Keratinocyte (primary cell): ENCODE results near the gene RIN3. TPM values are rescaled to one million over a fixed set of nuclear protein-coding genes. Genes with fewer than 3 reads are reported as not detected.

Experiments
- DNase-seq: peaks from one replicate; pipeline ENCODE4 v3.0.0-alpha.2; 2011; ENCODE audit warnings: low read depth, missing footprints, low spot score
- FAIRE-seq: peaks from 2 replicates; lab custom pipeline; 2011; peaks lifted over from hg19 to GRCh38; lab: Jason Lieb, UNC
- H2AFZ ChIP-seq: 2 replicates; pipeline ENCODE4 v1.6.0; 2012; ENCODE audit warnings: low read length, control low read depth, inconsistent platforms; ENCODE audit not compliant: control insufficient read depth
- H3K27ac ChIP-seq: 2 replicates; pipeline ENCODE4 v1.5.1; 2011; ENCODE audit warnings: low read length; ENCODE audit not compliant: control insufficient read depth, insufficient read depth
- H3K27me3 ChIP-seq: 3 replicates; pipeline ENCODE4 v1.6.0; 2011; ENCODE audit warnings: low read length; ENCODE audit not compliant: control insufficient read depth, insufficient read depth; ENCODE audit errors: extremely low read depth
- H3K36me3 ChIP-seq, 2 experiments: 2 replicates in 1 of 2; 3 replicates in 1 of 2; pipeline ENCODE4 v1.5.1; 2011; ENCODE audit warnings: low read length in 2 of 2, mild to moderate bottlenecking in 1 of 2; ENCODE audit not compliant: control insufficient read depth in 2 of 2, insufficient read depth in 2 of 2; ENCODE audit errors: extremely low read depth in 1 of 2
- H3K4me1 ChIP-seq: 3 replicates; pipeline ENCODE4 v1.5.1; 2011; ENCODE audit warnings: low read length; ENCODE audit not compliant: control insufficient read depth, insufficient read depth; ENCODE audit errors: extremely low read depth
- H3K4me2 ChIP-seq: 3 replicates; pipeline ENCODE4 v1.6.0; 2011; ENCODE audit warnings: low read depth, low read length; ENCODE audit not compliant: control insufficient read depth, insufficient read depth; ENCODE audit errors: extremely low read depth
- H3K4me3 ChIP-seq, 3 experiments: fragments of 200-600 bp in 1 of 3; sonication (generic) in 1 of 3; 2 replicates in 2 of 3; 3 replicates in 1 of 3; pipeline ENCODE4 v1.5.1; 2011 to 2016; ENCODE audit warnings: low read length in 3 of 3, mild to moderate bottlenecking in 3 of 3, control low read depth in 2 of 3, inconsistent platforms in 1 of 3, low read depth in 1 of 3, mixed read lengths in 1 of 3, mixed run types in 1 of 3, moderate library complexity in 1 of 3; ENCODE audit not compliant: control insufficient read depth in 2 of 3, insufficient read depth in 2 of 3; ENCODE audit errors: extremely low read depth in 1 of 3
- H3K79me2 ChIP-seq: 2 replicates; pipeline ENCODE4 v1.6.0; 2012; ENCODE audit warnings: low read length; ENCODE audit not compliant: control insufficient read depth, insufficient read depth
- H3K9ac ChIP-seq: 3 replicates; pipeline ENCODE4 v1.6.0; 2011; ENCODE audit warnings: low read length; ENCODE audit not compliant: control insufficient read depth, insufficient read depth; ENCODE audit errors: extremely low read depth
- H3K9me1 ChIP-seq: 3 replicates; pipeline ENCODE4 v1.6.0; 2011; ENCODE audit warnings: low read length; ENCODE audit not compliant: control insufficient read depth, insufficient read depth; ENCODE audit errors: extremely low read depth
- H3K9me3 ChIP-seq: 2 replicates; pipeline ENCODE4 v1.5.1; 2012; ENCODE audit warnings: low read depth, low read length; ENCODE audit not compliant: control insufficient read depth
- H4K20me1 ChIP-seq: 3 replicates; pipeline ENCODE4 v1.6.0; 2011; ENCODE audit warnings: low read length; ENCODE audit not compliant: control insufficient read depth, insufficient read depth; ENCODE audit errors: extremely low read depth
- CTCF ChIP-seq, 3 experiments: IDR thresholded peaks in 1 of 3; conservative IDR thresholded peaks in 1 of 3; optimal IDR thresholded peaks in 1 of 3; 2 replicates in 2 of 3; 3 replicates in 1 of 3; pipeline versions ENCODE3 to v1.5.1; 2011; ENCODE audit warnings: low read length in 3 of 3, mild to moderate bottlenecking in 3 of 3, moderate library complexity in 2 of 3, control low read depth in 1 of 3, inconsistent platforms in 1 of 3; ENCODE audit not compliant: insufficient read depth in 2 of 3; ENCODE audit errors: extremely low read depth in 1 of 3
- EZH2 ChIP-seq: IDR thresholded peaks from one replicate; pipeline ENCODE4 v1.6.1; 2012; ENCODE audit warnings: inconsistent platforms, mild to moderate bottlenecking, low read length, moderate library complexity
- dilution Hi-C: fragments of 300-500 bp; cut with MboI; formaldehyde crosslinking; loops from one replicate; pipeline ENCODE4 v1.7.0; 2020; ENCODE audit warnings: low sequenced_read_pairs; ENCODE audit not compliant: extremely low pct_ligation_motif_present
- polyA plus RNA-seq, 5 experiments: library from polyadenylated mRNA; depleted of rRNA in 3 of 5; stranded (reverse) in 3 of 5; stranded (forward) in 1 of 5; unstranded in 1 of 5; fragments of >200 nt; gene quantifications; 1 replicate in 1 of 5; 2 replicates in 3 of 5; 3 replicates in 1 of 5; pipeline versions ENCODE4 v1.2.1 to v1.2.3, GENCODE V29; 2011 to 2012; ENCODE audit warnings: missing spikeins in 2 of 5, low read depth in 1 of 5, low replicate concordance in 1 of 5

Gene RIN3
- polyA plus RNA-seq, 1 donor (not counting 4 experiments of a cell fraction or from before 2014, with no cell fraction given) = 1.2 TPM

- Histone ChIP-seq H3K79me2 (no peaks in the 10 kb centered on the region), H3K27me3 (no peaks in the 10 kb centered on the region), H3K4me2 (no peak overlapping the region), H3K36me3 (no peaks in the 10 kb centered on the region), H3K27ac (no peak overlapping the region), H3K9me1 (no peaks in the 10 kb centered on the region), H2AFZ (no peak overlapping the region), H3K9ac (no peak overlapping the region), H4K20me1 (no peaks in the 10 kb centered on the region), H3K4me3 (no peak overlapping the region), H3K4me1 (peaks cover 5% of the 10 kb centered on the region), H3K9me3 (no peaks in the 10 kb centered on the region)
- FAIRE-seq = peak; percentile 23
- TF ChIP-seq CTCF (optimal IDR thresholded peaks at IDR 0.05 in 1 of 3, IDR thresholded peaks at IDR 0.05 in 1 of 3, conservative IDR thresholded peaks at IDR 0.05 in 1 of 3; ENCODE audit: extremely low read depth in 1 of 3, insufficient read depth in 2 of 3, low read length in 3 of 3) (peak; percentile 81 to 93 (median 92)), EZH2 (no peak)
- peak; percentile 40 for DNase-seq
- dilution Hi-C loops = no loop called here
Measured at GRCh38 chr14:92680781-92681650, 167.4 kb downstream of the RIN3 start.

- H3K9ac ChIP-seq = no peak overlapping the region
- no peaks in the 10 kb centered on the region for H4K20me1 ChIP-seq
- H2AFZ ChIP-seq = no peak overlapping the region
- no peaks in the 10 kb centered on the region for H3K36me3 ChIP-seq
- no peak overlapping the region for H3K4me3 ChIP-seq
- H3K4me2 ChIP-seq = no peak overlapping the region
- no peaks in the 10 kb centered on the region for H3K79me2 ChIP-seq
- peaks cover 10% of the 10 kb centered on the region for H3K4me1 ChIP-seq
- dilution Hi-C loops = no loop called here
- TF ChIP-seq CTCF (optimal IDR thresholded peaks at IDR 0.05 in 1 of 3, IDR thresholded peaks at IDR 0.05 in 1 of 3, conservative IDR thresholded peaks at IDR 0.05 in 1 of 3; ENCODE audit: extremely low read depth in 1 of 3, insufficient read depth in 2 of 3, low read length in 3 of 3) (no peak), EZH2 (no peak)
- peaks cover 5% of the 10 kb centered on the region for H3K27me3 ChIP-seq
- no peak for DNase-seq
- no peaks in the 10 kb centered on the region for H3K9me3 ChIP-seq
- no peak for FAIRE-seq
- H3K27ac ChIP-seq = no peak overlapping the region
- H3K9me1 ChIP-seq = no peaks in the 10 kb centered on the region
Measured at GRCh38 chr14:92683041-92683440, 169.5 kb downstream of the RIN3 start.
